Activated CD4-positive, CD25-positive, alpha-beta regulatory T cell treated with anti-CD3 and anti-CD28 coated beads, Interleukin-2, amount 50 U/mL, for 16 hours (primary cell): Measurements from ENCODE around the gene TOR4A.

Source experiments
- DNase-seq: peaks from one replicate; pipeline ENCODE4 v3.0.0-alpha.2; 2020; ENCODE audit warnings: low read depth, low spot score

TOR4A gene

GRCh38 chr9:137305798-137306065 is 28.2 kb downstream of the TOR4A start:
- DNase-seq, result no peak

- no peak for DNase-seq
Measured at GRCh38 chr9:137306066-137306849, 28.7 kb downstream of the TOR4A start.

- DNase-seq, result no peak
Measured at GRCh38 chr9:137306850-137307254, 29.3 kb downstream of the TOR4A start.

GRCh38 chr9:137307255-137308056 is 29.9 kb downstream of the TOR4A start:
- DNase-seq, result no peak

GRCh38 chr9:137308057-137308619 is 30.6 kb downstream of the TOR4A start:
- DNase-seq, result no peak

- DNase-seq, result no peak
Measured at GRCh38 chr9:137309368-137310188, 32.1 kb downstream of the TOR4A start.

GRCh38 chr9:137310189-137311052 is 32.9 kb downstream of the TOR4A start:
- DNase-seq, result no peak

GRCh38 chr9:137311171-137311985 is 33.9 kb downstream of the TOR4A start:
- DNase-seq, result no peak

- DNase-seq, result no peak
Measured at GRCh38 chr9:137311986-137312851, 34.7 kb downstream of the TOR4A start.

- no peak for DNase-seq
Measured at GRCh38 chr9:137312852-137313325, 35.4 kb downstream of the TOR4A start.

- DNase-seq, result no peak
Measured at GRCh38 chr9:137313326-137313936, 35.9 kb downstream of the TOR4A start.

- no peak for DNase-seq
Measured at GRCh38 chr9:137313956-137314560, 36.5 kb downstream of the TOR4A start.

GRCh38 chr9:137314561-137315560 is 37.3 kb downstream of the TOR4A start:
- no peak for DNase-seq

- DNase-seq, result no peak
Measured at GRCh38 chr9:137315581-137316011, 38.1 kb downstream of the TOR4A start.

GRCh38 chr9:137316012-137316981 is 38.8 kb downstream of the TOR4A start:
- no peak for DNase-seq
